DMS 273 treated with DMSO at 0.1 percent for 48 hours (cell line): ENCODE results near the gene TMEM219.

ENCODE experiments used
- DNase-seq: peaks from one replicate; lab custom pipeline; 2025; lab: John Stamatoyannopoulos, UW

TMEM219 gene

DNA sequence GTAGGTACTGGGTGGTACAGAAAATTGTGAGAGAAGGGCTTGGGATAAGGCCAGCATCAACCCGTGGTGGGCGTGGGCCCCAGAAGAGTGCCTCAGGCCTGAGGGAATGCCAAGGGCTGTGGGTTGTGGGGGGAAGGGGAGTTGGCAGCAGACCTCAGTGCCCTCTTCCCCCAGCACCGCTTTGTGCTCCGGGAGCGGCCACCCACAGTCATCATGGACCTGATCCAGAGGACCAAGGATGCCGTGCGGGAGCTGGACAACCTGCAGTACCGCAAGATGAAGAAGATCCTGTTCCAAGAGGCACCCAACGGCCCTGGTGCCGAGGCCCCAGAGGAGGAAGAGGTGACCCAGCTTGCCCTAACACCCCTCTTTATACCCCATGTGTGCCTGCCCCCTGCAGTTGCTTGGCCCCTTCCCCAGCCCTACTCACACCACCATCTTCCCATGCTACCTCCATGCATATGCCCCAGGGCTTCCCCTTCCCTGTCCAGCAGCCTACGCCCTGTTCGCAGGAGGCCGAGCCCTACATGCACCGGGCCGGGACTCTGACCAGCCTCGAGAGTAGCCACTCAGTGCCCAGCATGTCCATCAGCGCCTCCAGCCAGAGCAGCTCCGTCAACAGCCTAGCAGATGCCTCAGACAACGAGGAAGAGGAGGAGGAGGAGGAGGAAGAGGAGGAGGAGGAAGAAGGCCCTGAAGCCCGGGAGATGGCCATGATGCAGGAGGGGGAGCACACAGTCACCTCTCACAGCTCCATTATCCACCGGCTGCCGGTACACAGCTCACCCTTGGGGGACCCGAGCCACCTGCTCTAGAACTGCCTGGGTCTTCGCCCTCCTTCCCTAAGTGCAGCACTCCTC is 20.9 kb downstream of the TMEM219 start:
- DNase-seq: no peak

DNA sequence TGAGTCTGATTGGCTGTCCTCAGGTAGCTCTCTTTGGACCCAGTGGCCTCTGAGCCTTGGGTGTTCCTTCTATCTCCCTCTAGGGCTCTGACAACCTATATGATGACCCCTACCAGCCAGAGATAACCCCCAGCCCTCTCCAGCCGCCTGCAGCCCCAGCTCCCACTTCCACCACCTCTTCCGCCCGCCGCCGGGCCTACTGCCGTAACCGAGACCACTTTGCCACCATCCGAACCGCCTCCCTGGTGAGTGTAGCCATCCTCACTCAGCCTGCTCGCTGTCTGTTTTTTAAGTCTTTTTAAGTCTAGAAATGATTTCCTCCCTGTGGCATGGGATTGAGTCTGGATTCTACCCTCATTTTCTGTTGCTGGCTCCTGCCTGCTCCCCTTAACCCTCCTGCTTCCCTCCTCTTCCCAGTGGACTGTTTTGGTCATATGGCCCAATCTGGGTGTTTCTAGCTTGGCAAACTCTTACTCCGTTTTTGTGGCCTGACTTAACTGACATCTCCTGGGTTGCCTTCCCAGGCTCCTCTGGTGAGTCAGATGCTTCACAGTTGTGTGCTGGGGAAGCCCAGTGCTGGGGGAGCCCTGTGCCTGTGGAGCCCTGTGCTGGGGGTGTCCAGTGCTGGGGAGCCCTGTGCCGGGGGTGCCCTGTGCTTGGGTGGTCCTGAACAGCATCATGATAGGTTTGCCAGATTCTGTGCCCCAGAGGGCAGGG is 21.7 kb downstream of the TMEM219 start:
- DNase-seq: no peak

DNA sequence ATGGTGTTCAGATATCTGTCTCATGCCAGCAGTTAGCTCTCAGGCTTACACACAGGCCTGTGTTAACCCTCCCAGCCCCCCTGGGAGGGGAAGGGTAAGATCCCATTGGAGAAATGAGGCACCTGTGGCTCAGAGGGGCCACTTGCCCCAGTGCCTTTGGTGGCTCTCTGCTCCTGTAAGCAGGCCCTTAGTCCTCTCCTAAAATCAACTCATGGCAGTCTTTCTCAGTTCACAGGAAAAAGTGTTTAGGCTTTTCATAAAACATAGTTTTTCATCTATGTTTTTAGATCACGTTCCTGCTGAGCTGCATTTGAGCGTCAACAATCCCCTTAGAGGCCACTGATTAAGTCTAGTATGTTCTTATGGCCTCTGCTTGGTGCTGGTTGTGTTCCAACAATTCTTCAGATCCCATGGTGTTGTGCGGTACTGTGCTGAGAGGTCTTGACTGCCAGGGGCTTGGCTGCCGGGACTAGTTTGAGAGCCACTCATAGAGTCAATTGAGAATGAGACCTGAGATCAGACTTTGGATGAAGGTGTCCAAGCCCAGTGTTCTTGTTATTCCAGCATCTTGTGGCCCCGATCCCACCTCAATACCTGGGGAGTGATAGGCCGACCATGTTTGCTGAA is 22.4 kb downstream of the TMEM219 start:
- no peak for DNase-seq

DNA sequence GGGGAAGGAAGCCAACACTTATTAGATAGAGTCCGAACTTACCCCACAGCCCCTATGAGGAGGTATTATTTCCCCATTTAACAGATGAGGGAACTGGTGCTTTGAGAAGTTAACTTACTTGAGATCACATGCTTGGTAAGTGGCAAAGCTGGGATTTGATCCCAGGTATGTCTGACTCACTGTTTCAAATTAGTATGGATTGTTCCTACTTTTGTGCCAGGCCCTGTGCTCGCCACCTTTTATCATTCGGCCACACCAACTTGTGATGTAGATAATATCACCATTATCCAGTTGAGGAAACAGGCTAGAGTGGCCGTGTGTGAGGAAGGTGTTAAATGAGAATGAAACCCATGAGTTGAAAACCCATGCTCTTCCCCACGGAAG is 22.9 kb downstream of the TMEM219 start:
- DNase-seq: no peak

DNA sequence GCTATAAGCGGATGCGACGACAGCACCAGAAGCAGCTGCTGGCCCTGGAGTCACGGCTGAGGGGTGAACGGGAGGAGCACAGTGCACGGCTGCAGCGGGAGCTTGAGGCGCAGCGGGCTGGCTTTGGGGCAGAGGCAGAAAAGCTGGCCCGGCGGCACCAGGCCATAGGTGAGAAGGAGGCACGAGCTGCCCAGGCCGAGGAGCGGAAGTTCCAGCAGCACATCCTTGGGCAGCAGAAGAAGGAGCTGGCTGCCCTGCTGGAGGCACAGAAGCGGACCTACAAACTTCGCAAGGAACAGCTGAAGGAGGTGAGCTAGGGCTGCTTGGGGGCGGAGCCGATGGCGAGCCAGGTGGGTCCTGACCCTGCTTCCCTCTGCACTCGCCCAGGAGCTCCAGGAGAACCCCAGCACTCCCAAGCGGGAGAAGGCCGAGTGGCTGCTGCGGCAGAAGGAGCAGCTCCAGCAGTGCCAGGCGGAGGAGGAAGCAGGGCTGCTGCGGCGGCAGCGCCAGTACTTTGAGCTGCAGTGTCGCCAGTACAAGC is 23.5 kb downstream of the TMEM219 start:
- no peak for DNase-seq

DNA sequence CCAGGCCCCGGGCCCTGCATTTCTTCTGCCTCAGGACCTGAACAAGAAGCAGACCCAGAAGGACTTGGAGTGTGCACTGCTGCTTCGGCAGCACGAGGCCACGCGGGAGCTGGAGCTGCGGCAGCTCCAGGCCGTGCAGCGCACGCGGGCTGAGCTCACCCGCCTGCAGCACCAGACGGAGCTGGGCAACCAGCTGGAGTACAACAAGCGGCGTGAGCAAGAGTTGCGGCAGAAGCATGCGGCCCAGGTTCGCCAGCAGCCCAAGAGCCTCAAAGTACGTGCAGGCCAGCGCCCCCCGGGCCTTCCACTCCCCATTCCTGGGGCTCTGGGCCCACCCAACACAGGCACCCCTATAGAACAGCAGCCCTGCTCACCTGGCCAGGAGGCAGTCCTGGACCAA is 24.4 kb downstream of the TMEM219 start:
- DNase-seq: no peak

DNA sequence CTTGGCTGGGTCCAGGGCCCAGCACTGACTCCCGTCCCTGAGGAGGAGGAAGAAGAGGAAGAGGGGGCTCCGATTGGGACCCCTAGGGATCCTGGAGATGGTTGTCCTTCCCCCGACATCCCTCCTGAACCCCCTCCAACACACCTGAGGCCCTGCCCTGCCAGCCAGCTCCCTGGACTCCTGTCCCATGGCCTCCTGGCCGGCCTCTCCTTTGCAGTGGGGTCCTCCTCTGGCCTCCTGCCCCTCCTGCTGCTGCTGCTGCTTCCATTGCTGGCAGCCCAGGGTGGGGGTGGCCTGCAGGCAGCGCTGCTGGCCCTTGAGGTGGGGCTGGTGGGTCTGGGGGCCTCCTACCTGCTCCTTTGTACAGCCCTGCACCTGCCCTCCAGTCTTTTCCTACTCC is 25.1 kb downstream of the TMEM219 start:
- no peak for DNase-seq

DNA sequence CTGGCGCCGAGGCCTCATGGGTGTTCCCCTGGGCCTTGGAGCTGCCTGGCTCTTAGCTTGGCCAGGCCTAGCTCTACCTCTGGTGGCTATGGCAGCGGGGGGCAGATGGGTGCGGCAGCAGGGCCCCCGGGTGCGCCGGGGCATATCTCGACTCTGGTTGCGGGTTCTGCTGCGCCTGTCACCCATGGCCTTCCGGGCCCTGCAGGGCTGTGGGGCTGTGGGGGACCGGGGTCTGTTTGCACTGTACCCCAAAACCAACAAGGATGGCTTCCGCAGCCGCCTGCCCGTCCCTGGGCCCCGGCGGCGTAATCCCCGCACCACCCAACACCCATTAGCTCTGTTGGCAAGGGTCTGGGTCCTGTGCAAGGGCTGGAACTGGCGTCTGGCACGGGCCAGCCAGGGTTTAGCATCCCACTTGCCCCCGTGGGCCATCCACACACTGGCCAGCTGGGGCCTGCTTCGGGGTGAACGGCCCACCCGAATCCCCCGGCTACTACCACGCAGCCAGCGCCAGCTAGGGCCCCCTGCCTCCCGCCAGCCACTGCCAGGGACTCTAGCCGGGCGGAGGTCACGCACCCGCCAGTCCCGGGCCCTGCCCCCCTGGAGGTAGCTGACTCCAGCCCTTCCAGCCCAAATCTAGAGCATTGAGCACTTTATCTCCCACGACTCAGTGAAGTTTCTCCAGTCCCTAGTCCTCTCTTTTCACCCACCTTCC is 25.6 kb downstream of the TMEM219 start:
- DNase-seq: no peak

DNA sequence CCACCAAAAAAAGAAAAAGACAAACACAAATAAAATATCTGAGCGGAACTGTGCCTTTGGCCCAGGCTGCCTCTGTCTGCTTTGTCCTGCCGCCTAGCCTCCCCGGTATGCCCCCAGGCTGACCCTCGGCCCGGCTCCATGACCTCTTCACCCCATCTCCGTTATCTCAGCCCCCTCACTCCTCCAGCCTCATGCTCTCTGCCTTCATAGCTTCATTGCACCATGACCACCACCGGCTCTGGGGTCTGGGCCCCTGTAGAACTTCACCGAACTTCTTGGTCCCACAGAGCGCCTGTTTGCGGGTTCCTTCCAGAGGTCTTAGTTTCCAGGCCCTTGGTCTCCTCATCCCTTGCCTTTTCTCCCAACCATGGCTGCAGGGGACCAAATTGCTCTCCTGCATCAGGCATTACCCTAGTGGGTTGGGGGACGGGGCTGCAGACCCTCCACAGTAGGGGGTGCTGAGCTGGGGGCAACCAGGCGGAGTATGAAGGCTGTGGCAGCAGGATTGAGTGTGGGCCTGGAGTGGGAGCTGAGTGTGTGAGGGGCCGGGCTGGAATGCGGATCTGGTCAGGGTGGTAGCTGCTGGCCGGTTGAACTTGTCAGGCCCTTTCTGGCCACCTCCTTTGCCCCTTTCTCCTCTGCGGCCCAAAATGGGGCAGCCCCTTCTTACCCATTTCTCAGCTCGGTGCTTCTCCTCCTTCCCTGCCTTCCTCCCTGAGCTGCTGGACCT is 26.6 kb downstream of the TMEM219 start:
- DNase-seq: no peak

DNA sequence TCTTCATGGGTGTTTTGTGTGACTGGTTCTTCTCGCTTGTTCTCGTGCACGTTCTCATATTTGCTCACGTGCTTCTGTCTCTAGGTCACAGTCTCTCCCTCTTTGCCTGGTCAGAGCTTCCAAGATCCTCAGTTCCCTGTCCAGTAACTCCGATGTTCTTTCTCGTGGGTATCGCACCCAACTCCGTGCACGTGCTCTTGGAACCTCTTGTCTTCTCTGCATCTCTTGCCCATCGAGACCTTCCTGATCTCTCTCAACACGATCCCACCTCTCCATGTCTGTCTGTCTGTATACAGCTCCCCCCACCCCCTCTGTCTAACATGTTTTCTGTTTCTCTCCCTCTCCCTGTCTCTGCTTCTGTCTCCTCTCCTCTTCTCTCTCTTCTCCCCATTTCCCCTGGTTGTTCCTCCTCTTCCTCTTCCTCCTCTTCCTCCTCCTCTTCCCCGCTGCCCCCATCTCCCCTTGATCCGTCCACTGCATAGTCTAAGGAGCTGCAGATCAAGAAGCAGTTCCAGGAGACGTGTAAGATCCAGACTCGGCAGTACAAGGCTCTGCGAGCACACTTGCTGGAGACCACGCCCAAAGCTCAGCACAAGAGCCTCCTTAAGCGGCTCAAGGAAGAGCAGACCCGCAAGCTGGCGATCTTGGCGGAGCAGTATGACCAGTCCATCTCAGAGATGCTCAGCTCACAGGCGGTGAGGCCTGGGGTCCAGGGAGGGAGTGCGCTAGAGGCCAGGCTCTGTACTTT is 27.4 kb downstream of the TMEM219 start:
- no peak for DNase-seq

DNA sequence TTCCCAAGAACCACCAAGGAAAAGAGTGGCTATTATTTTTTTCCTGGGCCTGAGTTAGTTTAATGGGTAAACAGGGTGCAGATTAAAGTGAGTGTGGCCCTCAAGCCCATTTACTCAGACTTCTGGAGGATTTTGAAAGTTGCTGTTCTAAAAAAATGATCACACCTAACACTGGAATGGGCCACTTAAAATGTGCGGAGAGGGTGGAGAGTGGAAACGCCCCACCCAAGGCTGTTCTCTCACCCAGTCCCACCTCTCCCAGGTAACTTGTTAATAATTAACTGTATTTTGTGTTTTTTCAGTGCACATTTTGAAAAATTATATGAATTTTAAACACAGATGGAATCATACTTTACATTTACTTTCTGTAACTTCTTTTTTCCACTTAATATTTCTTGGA is 28.2 kb downstream of the TMEM219 start:
- no peak for DNase-seq

DNA sequence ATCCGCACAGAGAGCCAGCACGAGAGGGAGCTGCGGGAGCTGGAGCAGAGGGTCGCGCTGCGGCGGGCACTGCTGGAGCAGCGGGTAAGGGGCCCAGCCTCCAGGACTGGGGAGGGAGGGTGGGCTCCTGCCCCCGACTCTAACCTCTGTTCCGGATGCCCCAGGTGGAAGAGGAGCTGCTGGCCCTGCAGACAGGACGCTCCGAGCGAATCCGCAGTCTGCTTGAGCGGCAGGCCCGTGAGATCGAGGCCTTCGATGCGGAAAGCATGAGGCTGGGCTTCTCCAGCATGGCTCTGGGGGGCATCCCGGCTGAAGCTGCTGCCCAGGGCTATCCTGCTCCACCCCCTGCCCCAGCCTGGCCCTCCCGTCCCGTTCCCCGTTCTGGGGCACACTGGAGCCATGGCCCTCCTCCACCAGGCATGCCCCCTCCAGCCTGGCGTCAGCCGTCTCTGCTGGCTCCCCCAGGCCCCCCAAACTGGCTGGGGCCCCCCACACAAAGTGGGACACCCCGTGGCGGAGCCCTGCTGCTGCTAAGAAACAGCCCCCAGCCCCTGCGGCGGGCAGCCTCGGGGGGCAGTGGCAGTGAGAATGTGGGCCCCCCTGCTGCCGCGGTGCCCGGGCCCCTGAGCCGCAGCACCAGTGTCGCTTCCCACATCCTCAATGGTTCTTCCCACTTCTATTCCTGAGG is 29.1 kb downstream of the TMEM219 start:
- no peak for DNase-seq

DNA sequence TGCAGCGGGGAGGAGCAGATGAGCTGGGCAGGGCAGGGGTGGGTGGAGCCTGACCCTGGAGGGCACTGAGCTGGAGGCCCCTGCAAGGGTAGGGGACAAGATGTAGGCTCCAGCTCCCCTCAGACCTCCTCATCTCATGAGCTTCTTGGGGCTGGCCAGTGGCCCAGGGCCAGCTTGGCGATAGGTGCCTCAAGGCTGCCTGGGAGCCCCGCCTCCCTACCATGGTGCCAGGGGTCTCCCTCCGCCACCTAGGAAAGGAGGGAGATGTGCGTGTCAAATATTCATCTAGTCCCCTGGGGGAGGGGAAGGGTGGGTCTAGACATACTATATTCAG is 29.7 kb downstream of the TMEM219 start:
- DNase-seq: no peak

DNA sequence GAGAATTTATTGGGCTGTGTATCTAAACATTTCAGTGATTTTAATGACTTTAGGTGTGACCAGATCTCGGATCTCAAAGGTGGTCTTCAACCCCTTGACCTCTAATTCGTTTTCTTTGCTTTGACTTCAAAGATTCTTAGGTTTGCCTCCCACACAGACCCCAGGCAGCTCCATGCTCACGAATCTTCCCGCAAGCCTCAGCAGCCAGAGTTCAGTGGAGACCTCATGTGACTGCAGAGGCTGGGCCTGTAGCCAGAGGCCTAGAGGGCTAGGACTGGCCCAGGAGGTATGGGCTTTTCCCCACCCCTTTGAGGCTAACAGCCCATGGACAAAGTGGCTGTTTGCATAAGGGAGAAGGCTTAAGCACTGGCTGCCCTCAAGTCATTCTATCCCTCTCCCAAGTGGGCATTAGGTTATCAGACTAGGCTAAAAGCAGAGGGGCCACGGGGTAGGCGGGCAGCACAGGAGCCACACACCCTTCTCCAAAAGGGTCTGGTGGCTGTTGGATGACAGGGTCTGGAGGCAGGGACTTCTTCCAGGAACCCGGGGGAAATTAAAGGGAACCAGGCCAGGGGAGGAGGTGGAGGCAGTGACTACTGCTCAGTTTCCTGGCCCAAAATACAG is 30.6 kb downstream of the TMEM219 start:
- no peak for DNase-seq

DNA sequence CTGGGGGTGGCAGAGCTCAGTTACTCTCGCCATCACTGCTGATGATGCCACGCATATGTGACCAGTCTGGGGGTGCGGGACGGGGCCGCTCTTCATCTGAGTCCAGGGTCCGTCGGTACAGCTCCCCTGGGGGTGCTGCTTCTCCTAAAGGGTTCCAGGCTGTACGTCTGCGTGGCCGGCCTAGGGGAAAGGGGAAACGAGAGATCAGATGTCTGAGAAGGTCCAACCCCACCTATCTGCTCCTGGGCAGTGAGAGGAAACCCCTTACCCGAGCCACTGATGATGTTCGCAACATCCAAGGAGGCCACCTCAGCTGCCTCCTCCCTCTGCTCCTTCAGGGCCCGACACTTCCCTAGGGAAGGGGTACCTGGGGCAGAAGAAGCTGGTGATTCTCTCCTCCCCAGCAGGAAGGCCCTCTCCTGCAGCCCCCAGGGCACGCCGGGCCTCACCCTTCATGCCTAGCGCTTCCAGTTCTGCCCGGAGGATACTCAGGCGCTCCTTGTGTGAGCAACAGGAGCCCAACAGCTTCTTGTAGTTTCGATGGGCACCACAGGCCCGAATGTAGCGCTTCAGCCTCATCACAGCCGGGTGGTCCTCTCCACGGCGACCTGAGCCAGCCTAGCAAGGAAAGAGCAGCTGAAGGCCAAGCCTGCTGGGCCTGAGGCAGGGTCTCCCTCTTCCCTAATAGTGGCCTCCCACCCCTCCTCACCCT is 31.5 kb downstream of the TMEM219 start:
- DNase-seq: no peak

DNA sequence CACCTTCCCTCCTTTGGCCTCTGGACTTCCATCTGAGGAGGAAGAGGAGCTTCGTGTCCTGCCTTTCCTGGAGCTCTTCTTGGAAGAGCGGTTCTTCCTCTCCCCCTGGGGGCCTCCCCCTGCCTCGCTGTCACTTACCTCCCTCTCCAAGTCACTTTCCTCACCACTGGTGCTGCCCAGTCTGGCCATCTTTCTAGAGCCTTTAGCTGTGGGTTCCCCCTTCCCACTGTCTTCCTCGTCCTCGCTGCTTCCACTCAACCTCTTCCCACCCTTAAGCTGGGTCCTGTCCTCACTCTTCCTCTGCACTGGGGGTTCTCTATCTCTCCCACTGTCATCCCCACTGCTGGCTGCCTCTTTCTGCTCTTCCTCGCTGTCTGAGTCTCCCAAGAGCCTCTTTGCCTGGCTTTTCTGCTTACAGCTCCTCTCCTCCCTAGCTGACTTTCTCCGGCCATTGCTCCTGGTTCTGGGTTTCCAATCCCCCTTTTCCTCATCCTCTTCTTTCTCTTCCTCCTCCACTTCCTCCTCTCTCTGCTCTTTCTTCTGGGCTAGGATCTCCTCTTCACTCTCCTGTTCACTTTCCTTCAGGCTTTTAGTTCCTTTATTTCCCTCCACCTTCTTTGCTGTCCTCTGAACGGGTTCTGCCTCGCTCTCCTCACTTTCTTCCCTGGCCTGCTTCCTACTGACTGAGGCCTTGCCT is 32.2 kb downstream of the TMEM219 start:
- DNase-seq: no peak

DNA sequence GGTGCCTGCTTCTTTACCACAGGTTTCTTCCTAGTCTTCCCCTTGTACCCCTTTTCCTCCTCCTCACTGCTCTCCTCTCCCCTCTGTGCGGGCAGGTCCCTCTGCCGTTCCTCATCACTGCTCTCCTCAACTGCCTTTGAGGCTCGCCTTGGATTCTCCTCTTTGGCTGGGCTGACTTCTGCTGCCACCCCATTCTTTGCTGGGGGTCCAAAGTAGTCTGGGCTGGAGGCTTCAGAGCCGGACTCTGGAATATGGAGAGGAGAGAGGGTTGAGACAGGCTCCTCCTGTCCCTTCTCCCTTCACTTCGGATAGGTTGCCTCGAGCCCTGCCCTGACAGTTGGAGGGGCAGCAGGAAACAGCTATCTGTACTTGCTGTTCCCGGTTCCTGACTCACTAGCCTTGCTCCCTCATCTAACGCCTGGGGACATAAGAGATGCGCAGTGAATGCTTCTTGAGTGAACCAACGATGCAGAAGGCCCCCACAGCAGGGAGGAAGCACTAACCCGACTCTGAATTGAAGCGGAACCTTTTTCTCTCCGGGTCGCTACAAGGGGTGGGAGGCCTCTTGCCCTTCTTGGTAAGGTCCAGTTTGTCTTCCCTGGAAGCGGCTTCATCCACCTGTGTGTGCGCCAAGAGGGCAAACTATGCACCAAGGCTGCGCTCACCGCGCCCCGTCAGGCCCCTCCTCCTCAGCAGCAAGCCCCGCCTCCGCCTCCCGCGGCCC is 32.9 kb downstream of the TMEM219 start:
- no peak for DNase-seq
